HEK293 (cell line): ENCODE data around the gene HAT1.

Experiments used
- CTCF ChIA-PET: fragments of 350-600 bp; formaldehyde crosslinking; extraction: SDS; loops from one replicate; lab custom pipeline; 2021; ENCODE audit warnings: antibody characterized with exemption; lab: Yijun Ruan, JAX
- POLR2A ChIA-PET: fragments of 300-600 bp; formaldehyde crosslinking; extraction: SDS; loops from one replicate; lab custom pipeline; 2020; ENCODE audit warnings: antibody characterized with exemption, inconsistent platforms; lab: Yijun Ruan, JAX
- H3K27ac ChIP-seq: fragments of 200-500 bp; sonication (Bioruptor generic); 2 replicates; pipeline ENCODE4 v1.5.1; 2014; ENCODE audit warnings: low read depth, low read length, control low read depth, inconsistent platforms; ENCODE audit errors: extremely low read depth
- H3K36me3 ChIP-seq, 2 experiments: fragments of 200-500 bp in 1 of 2; sonication (Bioruptor generic) in 1 of 2; 1 replicate in 1 of 2; 2 replicates in 1 of 2; pipeline ENCODE4 v1.5.1; 2014 to 2017; ENCODE audit warnings: inconsistent platforms in 2 of 2, low read length in 2 of 2; ENCODE audit not compliant: control insufficient read depth in 2 of 2, insufficient read depth in 1 of 2
- H3K4me1 ChIP-seq: fragments of 200-500 bp; sonication (Bioruptor generic); 2 replicates; pipeline ENCODE4 v1.5.1; 2014; ENCODE audit warnings: mild to moderate bottlenecking, low read length, inconsistent platforms; ENCODE audit not compliant: control insufficient read depth, insufficient read depth
- H3K4me3 ChIP-seq: 2 replicates; pipeline ENCODE4 v1.5.1; 2011; ENCODE audit warnings: low read depth, mild to moderate bottlenecking, control low read depth, low read length, moderate library complexity
- H3K9me3 ChIP-seq: fragments of 200-500 bp; sonication (Bioruptor generic); 2 replicates; pipeline ENCODE4 v1.5.1; 2014; ENCODE audit warnings: low read depth, low read length, inconsistent platforms; ENCODE audit not compliant: control insufficient read depth, insufficient read depth
- ZBTB17 ChIP-seq: fragments of 450-650 bp; formaldehyde crosslinking; IDR thresholded peaks from 2 replicates; pipeline ENCODE4 v1.5.1; 2016; ENCODE audit warnings: missing biosample characterization, missing genetic modification characterization
- ZBTB6 ChIP-seq: fragments of 450-650 bp; formaldehyde crosslinking; IDR thresholded peaks from 2 replicates; pipeline ENCODE4 v1.5.1; 2017; ENCODE audit warnings: missing biosample characterization, missing genetic modification characterization
- ZNF121 ChIP-seq: fragments of 450-650 bp; formaldehyde crosslinking; IDR thresholded peaks from 2 replicates; pipeline ENCODE4 v1.5.1; 2016; ENCODE audit warnings: missing biosample characterization, missing genetic modification characterization
- ZNF202 ChIP-seq: fragments of 450-650 bp; formaldehyde crosslinking; IDR thresholded peaks from 2 replicates; pipeline ENCODE4 v1.5.1; 2016; ENCODE audit warnings: missing biosample characterization, missing genetic modification characterization, borderline replicate concordance
- ZNF280D ChIP-seq: fragments of 450-650 bp; formaldehyde crosslinking; IDR thresholded peaks from 2 replicates; pipeline ENCODE4 v1.5.1; 2016; ENCODE audit warnings: missing biosample characterization, missing genetic modification characterization
- ZNF311 ChIP-seq: fragments of 450-650 bp; formaldehyde crosslinking; IDR thresholded peaks from 2 replicates; pipeline ENCODE4 v1.5.1; 2017; ENCODE audit warnings: missing biosample characterization, missing genetic modification characterization, borderline replicate concordance
- ZNF518A ChIP-seq: fragments of 450-650 bp; formaldehyde crosslinking; conservative IDR thresholded peaks from 2 replicates; pipeline ENCODE4 v1.5.1; 2016; ENCODE audit warnings: low read depth, missing biosample characterization, missing genetic modification characterization
- ZNF629 ChIP-seq: fragments of 450-650 bp; formaldehyde crosslinking; IDR thresholded peaks from 2 replicates; pipeline ENCODE4 v1.5.1; 2017; ENCODE audit warnings: missing biosample characterization, missing genetic modification characterization
- ZNF785 ChIP-seq: fragments of 450-650 bp; formaldehyde crosslinking; IDR thresholded peaks from 2 replicates; pipeline ENCODE4 v1.5.1; 2016; ENCODE audit warnings: missing biosample characterization, missing genetic modification characterization
- TF ChIP-seq, protein P1 (sequence below): fragments of 450-650 bp; formaldehyde crosslinking; IDR thresholded peaks from 2 replicates; pipeline ENCODE4; 2016; ENCODE audit warnings: missing biosample characterization, missing genetic modification characterization
- TF ChIP-seq, protein P2 (sequence below): fragments of 450-650 bp; formaldehyde crosslinking; IDR thresholded peaks from 2 replicates; pipeline ENCODE4 v1.5.1; 2016; ENCODE audit warnings: missing biosample characterization, missing genetic modification characterization
- TF ChIP-seq, protein P3 (sequence below): fragments of 450-650 bp; formaldehyde crosslinking; conservative IDR thresholded peaks from 2 replicates; pipeline ENCODE4 v1.5.1; 2016; ENCODE audit warnings: low read depth, missing biosample characterization, missing genetic modification characterization
- TF ChIP-seq, protein P4 (sequence below): fragments of 450-650 bp; formaldehyde crosslinking; IDR thresholded peaks from 2 replicates; pipeline ENCODE4 v1.5.1; 2016; ENCODE audit warnings: missing biosample characterization, missing genetic modification characterization

HAT1 gene

GRCh38 chr2:171986778-171987177, 64.5 kb downstream of the HAT1 start:
- Histone ChIP-seq H3K4me3 (no peak overlapping the region), H3K36me3 (peaks cover 4 to 21% of the 10 kb centered on the region in 2 experiments; a peak in 2 of 3 replicates), H3K27ac (no peak overlapping the region)
- TF ChIP-seq ZNF202 (no peak), ZNF518A (no peak), ZBTB6 (tag by site-specific recombination) (no peak), ZNF629 (tag by site-specific recombination) (no peak), ZNF785 (tag by site-specific recombination) (no peak), ZBTB17 (tag by site-specific recombination) (no peak), ZNF280D (tag by site-specific recombination) (no peak), ZNF311 (tag by site-specific recombination) (no peak), ZNF121 (tag by site-specific recombination) (no peak)
- TF ChIP-seq, protein P1, sequence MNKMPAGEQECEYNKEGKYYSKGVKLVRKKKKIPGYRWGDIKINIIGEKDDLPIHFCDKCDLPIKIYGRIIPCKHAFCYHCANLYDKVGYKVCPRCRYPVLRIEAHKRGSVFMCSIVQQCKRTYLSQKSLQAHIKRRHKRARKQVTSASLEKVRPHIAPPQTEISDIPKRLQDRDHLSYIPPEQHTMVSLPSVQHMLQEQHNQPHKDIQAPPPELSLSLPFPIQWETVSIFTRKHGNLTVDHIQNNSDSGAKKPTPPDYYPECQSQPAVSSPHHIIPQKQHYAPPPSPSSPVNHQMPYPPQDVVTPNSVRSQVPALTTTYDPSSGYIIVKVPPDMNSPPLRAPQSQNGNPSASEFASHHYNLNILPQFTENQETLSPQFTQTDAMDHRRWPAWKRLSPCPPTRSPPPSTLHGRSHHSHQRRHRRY (tag by site-specific recombination), result no peak
- TF ChIP-seq, protein P2, sequence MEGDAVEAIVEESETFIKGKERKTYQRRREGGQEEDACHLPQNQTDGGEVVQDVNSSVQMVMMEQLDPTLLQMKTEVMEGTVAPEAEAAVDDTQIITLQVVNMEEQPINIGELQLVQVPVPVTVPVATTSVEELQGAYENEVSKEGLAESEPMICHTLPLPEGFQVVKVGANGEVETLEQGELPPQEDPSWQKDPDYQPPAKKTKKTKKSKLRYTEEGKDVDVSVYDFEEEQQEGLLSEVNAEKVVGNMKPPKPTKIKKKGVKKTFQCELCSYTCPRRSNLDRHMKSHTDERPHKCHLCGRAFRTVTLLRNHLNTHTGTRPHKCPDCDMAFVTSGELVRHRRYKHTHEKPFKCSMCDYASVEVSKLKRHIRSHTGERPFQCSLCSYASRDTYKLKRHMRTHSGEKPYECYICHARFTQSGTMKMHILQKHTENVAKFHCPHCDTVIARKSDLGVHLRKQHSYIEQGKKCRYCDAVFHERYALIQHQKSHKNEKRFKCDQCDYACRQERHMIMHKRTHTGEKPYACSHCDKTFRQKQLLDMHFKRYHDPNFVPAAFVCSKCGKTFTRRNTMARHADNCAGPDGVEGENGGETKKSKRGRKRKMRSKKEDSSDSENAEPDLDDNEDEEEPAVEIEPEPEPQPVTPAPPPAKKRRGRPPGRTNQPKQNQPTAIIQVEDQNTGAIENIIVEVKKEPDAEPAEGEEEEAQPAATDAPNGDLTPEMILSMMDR (tag by site-specific recombination), result no peak
- TF ChIP-seq, protein P3, sequence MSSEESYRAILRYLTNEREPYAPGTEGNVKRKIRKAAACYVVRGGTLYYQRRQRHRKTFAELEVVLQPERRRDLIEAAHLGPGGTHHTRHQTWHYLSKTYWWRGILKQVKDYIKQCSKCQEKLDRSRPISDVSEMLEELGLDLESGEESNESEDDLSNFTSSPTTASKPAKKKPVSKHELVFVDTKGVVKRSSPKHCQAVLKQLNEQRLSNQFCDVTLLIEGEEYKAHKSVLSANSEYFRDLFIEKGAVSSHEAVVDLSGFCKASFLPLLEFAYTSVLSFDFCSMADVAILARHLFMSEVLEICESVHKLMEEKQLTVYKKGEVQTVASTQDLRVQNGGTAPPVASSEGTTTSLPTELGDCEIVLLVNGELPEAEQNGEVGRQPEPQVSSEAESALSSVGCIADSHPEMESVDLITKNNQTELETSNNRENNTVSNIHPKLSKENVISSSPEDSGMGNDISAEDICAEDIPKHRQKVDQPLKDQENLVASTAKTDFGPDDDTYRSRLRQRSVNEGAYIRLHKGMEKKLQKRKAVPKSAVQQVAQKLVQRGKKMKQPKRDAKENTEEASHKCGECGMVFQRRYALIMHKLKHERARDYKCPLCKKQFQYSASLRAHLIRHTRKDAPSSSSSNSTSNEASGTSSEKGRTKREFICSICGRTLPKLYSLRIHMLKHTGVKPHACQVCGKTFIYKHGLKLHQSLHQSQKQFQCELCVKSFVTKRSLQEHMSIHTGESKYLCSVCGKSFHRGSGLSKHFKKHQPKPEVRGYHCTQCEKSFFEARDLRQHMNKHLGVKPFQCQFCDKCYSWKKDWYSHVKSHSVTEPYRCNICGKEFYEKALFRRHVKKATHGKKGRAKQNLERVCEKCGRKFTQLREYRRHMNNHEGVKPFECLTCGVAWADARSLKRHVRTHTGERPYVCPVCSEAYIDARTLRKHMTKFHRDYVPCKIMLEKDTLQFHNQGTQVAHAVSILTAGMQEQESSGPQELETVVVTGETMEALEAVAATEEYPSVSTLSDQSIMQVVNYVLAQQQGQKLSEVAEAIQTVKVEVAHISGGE, result no peak
- TF ChIP-seq, protein P4, sequence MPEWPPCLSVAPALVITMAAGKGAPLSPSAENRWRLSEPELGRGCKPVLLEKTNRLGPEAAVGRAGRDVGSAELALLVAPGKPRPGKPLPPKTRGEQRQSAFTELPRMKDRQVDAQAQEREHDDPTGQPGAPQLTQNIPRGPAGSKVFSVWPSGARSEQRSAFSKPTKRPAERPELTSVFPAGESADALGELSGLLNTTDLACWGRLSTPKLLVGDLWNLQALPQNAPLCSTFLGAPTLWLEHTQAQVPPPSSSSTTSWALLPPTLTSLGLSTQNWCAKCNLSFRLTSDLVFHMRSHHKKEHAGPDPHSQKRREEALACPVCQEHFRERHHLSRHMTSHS (tag by site-specific recombination), result no peak
- TF ChIP-seq, all 188 proteins: peak for 0
- ChIA-PET POLR2A (interaction anchor here (0.6 kb wide), 1 partner anchor 311 kb away, joined by 4 read pairs; no protein-coding TSS in a partner anchor), CTCF (no interaction called here)
- H3K4me1 ChIP-seq, result no peaks in the 10 kb centered on the region
- no peaks in the 10 kb centered on the region for H3K9me3 ChIP-seq
